ENCODE data around the gene MYO10.
"Not testable (repeated sequence)": the region's sequence is repeated elsewhere in the genome, so short reads cannot be mapped to it uniquely, and the experiment has no call there.

Gene MYO10

GRCh38 chr5:16757989-16758501 is 178.0 kb downstream of the MYO10 start:
- no peak for TF ChIP-seq CTCF (IDR thresholded peaks at IDR 0.05; ENCODE audit: borderline replicate concordance, extremely low read depth, low read length, poor library complexity, severe bottlenecking)
- TF ChIP-seq EZH2 (IDR thresholded peaks at IDR 0.05; ENCODE audit: borderline replicate concordance, low read depth, low read length, severe bottlenecking), result no peak
- H4K20me1 ChIP-seq (ENCODE audit: insufficient read depth, low read length), result no peaks in the 10 kb centered on the region
- H3K4me3 ChIP-seq (ENCODE audit: low read depth in 1 of 2, low read length in 2 of 2), result no peak overlapping the region
- no peak overlapping the region for H3K4me2 ChIP-seq (ENCODE audit: insufficient read depth, low read length)
- no peaks in the 10 kb centered on the region for H3K79me2 ChIP-seq (ENCODE audit: insufficient read depth, low read length)
- H3K9ac ChIP-seq (ENCODE audit: low read depth, low read length), result no peak overlapping the region
- ATAC-seq (ENCODE audit: insufficient read depth, low read depth), result no peak
- DNase-seq, result no peak
- peak overlapping the region; percentile 45; the same call in 1 of the 2 replicates for H2AFZ ChIP-seq (ENCODE audit: low read depth, low read length)
- no peaks in the 10 kb centered on the region for H3K27me3 ChIP-seq (ENCODE audit: insufficient read depth, low read length, poor library complexity)
- H3K27ac ChIP-seq (ENCODE audit: low read length), result no peak overlapping the region
- no peaks in the 10 kb centered on the region for H3K36me3 ChIP-seq (ENCODE audit: insufficient read depth, low read length)
- H3K4me1 ChIP-seq (ENCODE audit: insufficient read depth, low read length), result peaks cover 10% of the 10 kb centered on the region
- H3K9me3 ChIP-seq (ENCODE audit: insufficient read depth, low read length, severe bottlenecking), result no peaks in the 10 kb centered on the region

GRCh38 chr5:16757577-16757976 is 178.5 kb downstream of the MYO10 start:
- not testable (repeated sequence) for H4K20me1 ChIP-seq (ENCODE audit: insufficient read depth, low read length); H2AFZ ChIP-seq (ENCODE audit: low read depth, low read length); H3K9ac ChIP-seq (ENCODE audit: low read depth, low read length); H3K79me2 ChIP-seq (ENCODE audit: insufficient read depth, low read length); H3K4me2 ChIP-seq (ENCODE audit: insufficient read depth, low read length); H3K27me3 ChIP-seq (ENCODE audit: insufficient read depth, low read length, poor library complexity); H3K27ac ChIP-seq (ENCODE audit: low read length); H3K4me3 ChIP-seq (ENCODE audit: low read depth in 1 of 2, low read length in 2 of 2); H3K4me1 ChIP-seq (ENCODE audit: insufficient read depth, low read length); H3K36me3 ChIP-seq (ENCODE audit: insufficient read depth, low read length); DNase-seq; H3K9me3 ChIP-seq (ENCODE audit: insufficient read depth, low read length, severe bottlenecking); ATAC-seq (ENCODE audit: insufficient read depth, low read depth)

- no peak for ATAC-seq (ENCODE audit: insufficient read depth, low read depth)
- no peak overlapping the region for H3K4me3 ChIP-seq (ENCODE audit: low read depth in 1 of 2, low read length in 2 of 2)
- no peak for TF ChIP-seq EZH2 (IDR thresholded peaks at IDR 0.05; ENCODE audit: borderline replicate concordance, low read depth, low read length, severe bottlenecking)
- TF ChIP-seq CTCF (IDR thresholded peaks at IDR 0.05; ENCODE audit: borderline replicate concordance, extremely low read depth, low read length, poor library complexity, severe bottlenecking), result no peak
- no peaks in the 10 kb centered on the region for H3K27me3 ChIP-seq (ENCODE audit: insufficient read depth, low read length, poor library complexity)
- H3K4me2 ChIP-seq (ENCODE audit: insufficient read depth, low read length), result no peak overlapping the region
- no peaks in the 10 kb centered on the region for H3K36me3 ChIP-seq (ENCODE audit: insufficient read depth, low read length)
- peaks cover 10% of the 10 kb centered on the region for H3K4me1 ChIP-seq (ENCODE audit: insufficient read depth, low read length)
- DNase-seq, result no peak
- no peak overlapping the region for H3K27ac ChIP-seq (ENCODE audit: low read length)
- H2AFZ ChIP-seq (ENCODE audit: low read depth, low read length), result no peak overlapping the region
- no peak overlapping the region for H3K9ac ChIP-seq (ENCODE audit: low read depth, low read length)
- no peaks in the 10 kb centered on the region for H4K20me1 ChIP-seq (ENCODE audit: insufficient read depth, low read length)
- H3K79me2 ChIP-seq (ENCODE audit: insufficient read depth, low read length), result no peaks in the 10 kb centered on the region
- no peaks in the 10 kb centered on the region for H3K9me3 ChIP-seq (ENCODE audit: insufficient read depth, low read length, severe bottlenecking)
Measured at GRCh38 chr5:16757146-16757545, 178.9 kb downstream of the MYO10 start.

- Histone ChIP-seq H2AFZ (ENCODE audit: low read depth, low read length) (no peak overlapping the region), H3K36me3 (ENCODE audit: insufficient read depth, low read length) (no peaks in the 10 kb centered on the region), H3K27ac (ENCODE audit: low read length) (no peak overlapping the region)
Measured at GRCh38 chr5:16756692-16757091, 179.4 kb downstream of the MYO10 start.

More at GRCh38 chr5:16756692-16757091, 179.4 kb downstream of the MYO10 start:
- TF ChIP-seq CTCF (IDR thresholded peaks at IDR 0.05; ENCODE audit: borderline replicate concordance, extremely low read depth, low read length, poor library complexity, severe bottlenecking) (no peak), EZH2 (IDR thresholded peaks at IDR 0.05; ENCODE audit: borderline replicate concordance, low read depth, low read length, severe bottlenecking) (no peak)
- Histone ChIP-seq H3K4me3 (ENCODE audit: low read depth in 1 of 2, low read length in 2 of 2) (no peak overlapping the region), H3K9me3 (ENCODE audit: insufficient read depth, low read length, severe bottlenecking) (no peaks in the 10 kb centered on the region), H3K79me2 (ENCODE audit: insufficient read depth, low read length) (no peaks in the 10 kb centered on the region), H3K9ac (ENCODE audit: low read depth, low read length) (no peak overlapping the region), H4K20me1 (ENCODE audit: insufficient read depth, low read length) (no peaks in the 10 kb centered on the region), H3K4me1 (ENCODE audit: insufficient read depth, low read length) (peaks cover 10% of the 10 kb centered on the region), H3K4me2 (ENCODE audit: insufficient read depth, low read length) (no peak overlapping the region), H3K27me3 (ENCODE audit: insufficient read depth, low read length, poor library complexity) (no peaks in the 10 kb centered on the region)
- no peak for DNase-seq
- ATAC-seq (ENCODE audit: insufficient read depth, low read depth), result no peak
